Activated CD4-positive, alpha-beta T cell treated with anti-CD3 and anti-CD28 coated beads, Interleukin-2, amount 50 U/mL, for 1 hour (primary cell): ENCODE measurements around the gene EPB41L1.

Source experiments
- DNase-seq: peaks from one replicate; pipeline ENCODE4 v3.0.0-alpha.2; 2020

The EPB41L1 gene

GRCh38 chr20:36155991-36156390 is 1.5 kb downstream of the EPB41L1 start:
- no peak for DNase-seq

GRCh38 chr20:36157610-36158009 is 3.1 kb downstream of the EPB41L1 start:
- DNase-seq, result no peak

- no peak for DNase-seq
Observed at GRCh38 chr20:36158160-36158741, 3.7 kb downstream of the EPB41L1 start.

GRCh38 chr20:36159833-36160232 is 5.3 kb downstream of the EPB41L1 start:
- DNase-seq, result no peak

- DNase-seq, result no peak
Observed at GRCh38 chr20:36162272-36162966, 7.9 kb downstream of the EPB41L1 start.

GRCh38 chr20:36167902-36168503 is 13.5 kb downstream of the EPB41L1 start:
- DNase-seq, result no peak

GRCh38 chr20:36170542-36171215 is 16.1 kb downstream of the EPB41L1 start:
- no peak for DNase-seq

- no peak for DNase-seq
Observed at GRCh38 chr20:36173451-36173933, 19.0 kb downstream of the EPB41L1 start.

- no peak for DNase-seq
Observed at GRCh38 chr20:36175016-36175415, 20.5 kb downstream of the EPB41L1 start.

GRCh38 chr20:36175475-36175995 is 21.0 kb downstream of the EPB41L1 start:
- DNase-seq, result no peak

GRCh38 chr20:36177716-36178115 is 23.2 kb downstream of the EPB41L1 start:
- DNase-seq, result no peak

GRCh38 chr20:36179170-36179945 is 24.8 kb downstream of the EPB41L1 start:
- no peak for DNase-seq

GRCh38 chr20:36180323-36180722 is 25.8 kb downstream of the EPB41L1 start:
- no peak for DNase-seq

- DNase-seq, result no peak
Observed at GRCh38 chr20:36181934-36182603, 27.5 kb downstream of the EPB41L1 start.

GRCh38 chr20:36182604-36183154 is 28.1 kb downstream of the EPB41L1 start:
- DNase-seq, result no peak

GRCh38 chr20:36183155-36183944 is 28.8 kb downstream of the EPB41L1 start:
- no peak for DNase-seq

- DNase-seq, result no peak
Observed at GRCh38 chr20:36184816-36185776, 30.6 kb downstream of the EPB41L1 start.

GRCh38 chr20:36193977-36194712 is 39.6 kb downstream of the EPB41L1 start:
- DNase-seq, result no peak

- DNase-seq, result no peak
Observed at GRCh38 chr20:36196676-36197075, 42.1 kb downstream of the EPB41L1 start.
